ENCODE measurements around the gene STIL.

STIL gene

DNA sequence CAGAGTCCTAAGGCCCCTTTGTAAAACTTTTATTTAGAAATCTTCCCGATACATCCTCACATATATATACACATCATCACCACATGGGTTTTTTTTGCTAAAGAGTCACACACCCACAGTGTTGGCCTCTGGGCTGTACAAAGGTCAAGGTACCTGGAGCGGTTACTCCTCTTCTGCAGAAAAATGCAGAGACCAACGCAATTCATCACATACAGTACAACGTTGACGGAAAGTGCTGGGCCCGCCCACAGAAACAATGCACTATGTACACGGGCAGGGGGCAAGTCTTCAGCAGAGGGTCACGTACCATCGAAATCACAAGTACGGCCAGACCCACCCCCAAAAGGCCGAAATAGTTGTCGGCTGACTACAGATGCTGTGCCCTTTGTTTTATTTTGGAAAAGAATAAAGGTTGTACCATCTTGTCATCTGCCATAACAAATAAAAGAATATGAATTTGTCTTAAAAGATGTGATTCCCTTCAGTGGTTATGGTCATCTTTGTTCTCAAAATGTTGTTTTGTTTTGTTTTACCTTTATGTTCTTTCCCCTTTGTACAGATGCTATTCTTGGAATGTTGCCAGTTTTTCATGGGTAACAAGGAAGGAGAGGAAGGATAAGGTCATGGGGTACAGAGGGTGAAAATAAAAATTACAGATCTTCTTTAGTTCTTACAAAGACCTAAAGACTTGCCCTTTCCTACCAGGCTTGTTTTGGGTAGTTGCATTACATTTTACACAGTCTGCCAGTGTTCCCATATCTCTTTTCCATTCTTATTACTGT lies 97.5 kb downstream of the STIL start:
- peak; percentile 40 for DNase-seq

DNA sequence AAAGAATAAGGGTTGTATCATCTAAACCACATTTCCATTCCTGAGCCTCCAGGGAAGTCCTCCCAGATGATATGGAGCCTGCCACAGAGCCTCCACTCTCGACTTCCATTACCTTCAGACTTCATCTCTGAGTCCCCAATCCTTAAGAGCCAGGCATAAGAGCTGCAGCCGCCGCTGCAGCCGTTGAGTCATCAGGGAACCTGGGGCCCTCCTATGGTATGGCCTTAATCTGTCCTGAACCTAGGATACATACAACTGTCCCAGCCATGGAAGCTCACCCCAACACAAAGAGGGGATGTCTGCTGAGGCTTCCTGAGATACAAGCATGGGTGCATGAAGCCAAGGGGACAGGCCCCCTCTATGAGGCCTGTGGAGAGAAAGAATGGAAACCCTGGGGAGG lies 98.2 kb downstream of the STIL start:
- DNase-seq = peak; percentile 14

DNA sequence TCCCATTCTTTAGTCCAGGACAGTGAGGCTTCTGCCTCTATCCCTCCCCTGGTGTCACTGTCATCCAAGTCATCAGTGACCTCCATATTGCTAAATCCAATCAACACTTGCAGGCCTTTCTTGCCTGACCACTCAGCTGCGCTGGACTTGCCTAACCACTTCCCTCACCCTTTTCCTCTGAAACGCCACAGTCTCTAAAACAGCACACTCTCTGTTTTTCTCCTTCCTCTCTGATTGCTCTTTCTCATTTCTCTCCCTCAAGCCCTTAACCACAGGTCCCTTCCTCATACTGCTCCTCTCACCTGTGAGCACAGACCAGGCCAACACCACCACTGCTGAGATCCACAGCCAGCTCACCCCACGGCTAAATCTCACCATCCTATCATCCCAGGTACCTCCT lies 99.4 kb downstream of the STIL start:
- DNase-seq = peak; percentile 22

DNA sequence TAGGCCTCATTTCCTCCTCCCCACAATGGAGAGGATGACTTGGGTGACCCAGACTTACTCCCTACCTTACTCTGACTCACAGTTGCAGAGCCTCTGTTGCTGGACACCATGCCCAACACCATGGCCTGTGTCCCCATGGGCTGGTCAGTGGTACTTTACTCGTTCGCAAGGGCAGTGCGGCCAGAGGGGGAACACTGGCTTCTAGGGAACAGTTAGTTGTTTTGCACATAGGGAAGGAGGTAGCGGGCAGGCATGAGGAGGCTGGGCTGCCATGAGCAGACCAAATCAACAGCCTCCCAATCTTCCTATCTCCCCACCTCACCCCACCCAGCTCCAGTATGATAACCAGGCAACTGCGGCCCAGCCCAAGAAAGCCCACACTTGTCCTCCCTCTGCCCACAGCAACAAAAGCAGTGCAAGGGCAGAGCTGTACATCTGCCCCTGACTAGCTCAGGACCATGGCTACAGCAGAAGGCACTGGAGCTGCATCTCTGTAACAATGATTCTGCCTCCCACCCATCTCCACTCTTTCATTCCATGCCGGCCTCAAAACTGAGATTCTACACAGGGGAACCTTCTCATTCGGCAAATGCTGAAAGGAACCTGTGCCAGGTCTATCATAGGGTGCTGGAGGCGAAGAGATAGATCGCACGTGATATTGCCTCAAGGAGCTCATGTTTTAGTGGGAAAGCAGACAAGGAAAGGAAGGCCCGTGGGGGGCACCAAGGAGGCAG lies 100.5 kb downstream of the STIL start:
- DNase-seq = peak; percentile 93

DNA sequence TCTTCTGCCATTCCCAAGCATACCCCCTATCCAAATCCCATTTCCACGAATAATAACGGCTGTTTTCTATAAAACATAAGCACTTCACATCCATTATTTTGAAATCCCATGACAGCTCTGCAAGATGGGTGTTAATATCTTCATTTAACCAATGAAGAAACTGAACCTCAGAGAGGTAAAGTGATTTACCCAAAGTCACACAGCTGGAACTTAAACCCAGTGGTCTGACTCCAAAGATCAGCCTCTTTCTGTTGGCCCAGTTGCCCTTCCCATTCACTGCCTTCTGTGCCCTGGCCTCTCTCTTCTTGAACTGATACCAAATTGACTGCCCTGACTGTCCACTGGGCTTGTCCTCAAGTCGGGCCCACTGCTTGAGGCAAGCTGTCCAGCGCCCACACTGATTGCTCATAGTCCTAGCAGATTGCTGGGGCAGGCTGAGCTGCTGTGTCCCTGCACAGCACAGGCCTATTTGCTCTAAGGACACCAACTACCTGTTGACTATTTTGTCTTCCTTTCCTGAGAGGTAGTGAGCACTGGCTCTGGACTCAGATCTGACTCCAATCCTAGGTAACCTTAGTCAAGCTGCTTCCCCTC lies 101.2 kb downstream of the STIL start:
- no peak for DNase-seq

DNA sequence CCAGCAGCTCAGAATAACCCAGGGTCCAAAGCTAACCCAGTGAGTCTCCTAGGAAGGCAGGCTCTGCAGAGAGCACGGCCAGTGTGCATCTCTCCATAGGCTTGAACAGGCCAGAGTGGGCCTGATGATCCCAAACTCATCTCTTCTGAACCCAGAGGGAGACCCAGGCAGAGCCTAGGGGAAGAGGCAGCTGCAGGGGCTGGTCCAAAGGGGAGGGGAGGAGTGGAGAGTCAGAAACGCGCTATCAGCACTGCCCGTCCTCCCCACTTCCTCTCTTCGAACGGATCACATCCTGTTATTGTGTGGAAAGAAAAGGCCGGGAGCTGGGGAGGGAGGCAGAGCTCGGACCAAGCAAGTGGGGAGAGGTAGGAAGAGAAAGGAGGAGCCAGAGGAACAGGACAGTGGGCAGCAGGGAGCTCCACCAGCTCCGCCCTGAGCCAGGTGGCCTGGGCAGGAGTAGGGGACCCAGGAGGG lies 102.1 kb downstream of the STIL start:
- DNase-seq = peak; percentile 73

DNA sequence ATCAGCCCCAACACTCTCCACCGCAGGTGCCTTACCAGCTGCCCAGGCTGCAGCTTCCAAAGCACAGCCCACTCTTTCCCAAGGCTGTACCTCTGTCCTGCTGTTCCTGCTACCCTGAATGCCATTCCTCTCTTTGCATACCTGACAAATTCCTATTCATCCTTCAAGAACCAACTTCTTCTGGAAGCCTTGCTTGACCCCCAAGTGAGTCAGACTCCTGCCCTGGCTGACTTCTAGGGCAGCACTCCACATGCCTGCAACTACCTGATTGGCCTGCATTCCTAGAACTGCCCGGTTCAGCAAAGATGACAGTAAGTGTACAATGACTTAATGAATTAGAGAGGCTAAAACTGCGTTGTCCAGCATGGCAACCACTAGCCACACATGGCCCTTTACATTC lies 103.3 kb downstream of the STIL start:
- no peak for DNase-seq

DNA sequence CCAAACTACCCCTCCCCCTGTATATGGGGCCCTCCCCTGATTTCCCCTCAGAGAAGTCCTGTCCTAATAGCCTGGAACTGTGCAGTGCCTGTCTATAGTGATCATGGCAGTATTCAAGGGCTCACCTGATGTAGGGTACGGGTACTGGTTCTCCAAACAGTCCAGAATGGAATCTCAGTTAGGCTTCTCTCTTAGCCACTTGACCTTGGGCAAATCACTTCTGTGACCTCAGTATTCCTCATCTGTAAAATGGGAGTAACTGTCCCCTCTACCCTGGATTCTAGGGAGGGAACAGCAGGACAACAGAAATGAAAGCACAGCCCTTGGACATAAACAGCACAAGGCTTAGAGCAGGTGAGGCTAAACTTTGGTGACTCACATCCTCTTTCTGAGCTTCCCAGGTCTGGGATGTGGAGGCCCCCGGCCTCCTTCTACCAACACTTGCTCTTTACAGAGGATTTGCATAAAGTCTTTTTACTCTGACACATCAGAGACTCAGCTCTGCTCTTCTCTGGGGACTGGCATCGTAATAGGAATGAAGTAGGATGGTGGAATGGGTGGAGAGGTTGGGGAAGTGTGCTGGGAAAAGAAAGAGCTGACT lies 104.1 kb downstream of the STIL start:
- no peak for DNase-seq

DNA sequence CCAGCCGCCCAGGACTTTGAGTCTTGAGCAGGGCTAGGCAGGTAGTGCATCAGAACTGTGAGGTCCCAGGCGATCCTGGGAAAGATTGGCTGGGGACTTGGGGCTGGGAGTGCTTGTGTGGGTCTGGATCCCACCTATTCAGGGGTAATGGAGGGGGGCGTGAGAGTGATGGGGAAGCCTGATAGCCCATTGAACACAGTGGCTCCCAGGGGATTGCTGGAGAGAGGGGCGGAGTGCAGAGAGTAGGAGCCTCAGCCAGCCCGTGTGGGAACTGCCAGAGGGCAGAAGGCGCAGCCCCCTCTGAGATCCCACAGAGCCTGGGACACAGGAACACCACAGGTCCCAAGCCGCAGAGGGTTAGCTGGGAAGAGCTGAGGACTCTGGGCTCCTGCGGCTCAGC lies 104.9 kb downstream of the STIL start:
- no peak for DNase-seq

DNA sequence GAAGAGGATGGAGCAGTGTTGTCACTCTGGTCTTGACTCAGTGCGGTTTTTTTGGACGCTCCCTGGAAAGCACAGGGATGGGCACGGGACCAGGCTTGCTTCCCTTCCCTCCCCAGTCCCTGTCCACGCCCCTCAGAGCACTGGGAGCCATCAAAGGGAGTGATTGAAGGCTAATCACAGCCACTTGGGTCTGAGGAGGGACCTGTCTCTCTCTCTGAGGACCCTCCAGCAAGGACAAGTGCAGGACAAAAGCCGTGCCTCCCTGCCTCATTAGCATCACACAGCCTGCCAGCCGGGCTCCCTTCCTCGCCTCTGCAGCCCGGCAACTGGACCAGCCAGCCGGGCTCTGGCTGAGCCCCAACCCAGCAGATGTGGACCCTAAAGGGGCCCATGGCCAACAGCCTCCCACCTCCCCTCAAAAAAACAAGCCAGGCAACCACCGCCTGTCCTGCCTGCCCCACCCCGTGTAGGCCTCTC lies 105.5 kb downstream of the STIL start:
- DNase-seq = no peak

DNA sequence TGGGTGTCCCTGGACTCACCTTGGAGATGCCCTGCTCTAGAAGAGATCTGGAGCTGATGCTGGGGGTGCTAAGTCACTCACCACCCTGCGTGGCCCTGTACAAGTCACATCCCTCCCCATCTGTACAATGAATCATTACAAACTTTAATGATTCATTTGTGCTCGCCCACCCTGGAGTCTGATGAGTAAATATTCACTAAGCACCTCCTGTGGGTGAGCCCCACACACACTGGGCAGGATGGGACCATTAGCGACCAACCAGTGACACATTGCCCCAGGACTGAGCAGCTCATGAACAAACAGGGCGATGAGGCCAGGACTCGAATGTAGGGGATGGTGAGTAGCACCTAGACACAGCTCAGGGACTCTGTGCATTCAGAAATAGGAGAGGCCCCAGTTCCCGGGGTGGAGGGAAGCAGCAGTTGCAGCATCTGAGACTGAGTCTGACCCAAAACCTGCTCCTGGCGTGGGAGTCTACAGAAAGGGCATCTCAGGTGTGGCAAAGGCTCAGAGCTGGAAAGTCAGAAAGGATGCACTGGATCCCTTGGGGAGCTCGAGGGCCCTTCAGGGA lies 106.1 kb downstream of the STIL start:
- no peak for DNase-seq

DNA sequence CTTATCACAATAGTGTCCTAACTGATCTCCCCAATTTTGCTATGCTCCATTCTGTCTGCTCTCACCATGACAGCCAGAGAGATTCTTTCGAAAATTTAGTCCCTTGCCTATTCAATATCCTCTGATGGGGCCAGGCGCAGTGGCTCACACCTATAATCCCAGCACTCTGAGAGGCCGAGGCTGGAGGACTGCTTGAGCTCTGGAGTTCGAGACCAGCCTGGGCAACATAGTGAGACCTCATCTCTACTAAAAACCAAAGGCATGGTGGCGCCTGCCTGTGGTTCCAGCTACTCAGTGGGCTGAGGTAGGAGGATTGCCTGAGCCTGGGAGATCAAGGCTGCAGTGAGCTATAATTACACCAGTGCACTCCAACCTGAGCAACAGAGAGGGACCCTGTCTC lies 108.0 kb downstream of the STIL start:
- no peak for DNase-seq

DNA sequence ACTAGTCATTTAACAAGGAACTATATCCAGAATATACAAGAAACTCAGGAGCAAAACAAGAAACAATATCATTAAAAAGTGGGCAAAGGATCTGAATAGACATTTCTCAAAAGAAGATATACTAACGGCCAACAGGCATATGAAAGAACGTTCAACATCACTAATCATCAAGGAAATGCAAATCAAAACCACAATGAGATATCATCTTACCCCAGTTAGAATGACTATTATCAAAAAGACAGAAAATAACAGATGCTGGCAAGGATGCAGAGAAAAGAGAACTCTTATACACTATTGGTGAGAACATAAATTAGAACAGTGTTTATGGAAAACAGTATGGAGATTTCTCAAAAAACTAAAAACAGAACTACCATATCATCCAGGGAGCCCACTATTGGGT lies 110.4 kb downstream of the STIL start:
- peak; percentile 43 for DNase-seq

DNA sequence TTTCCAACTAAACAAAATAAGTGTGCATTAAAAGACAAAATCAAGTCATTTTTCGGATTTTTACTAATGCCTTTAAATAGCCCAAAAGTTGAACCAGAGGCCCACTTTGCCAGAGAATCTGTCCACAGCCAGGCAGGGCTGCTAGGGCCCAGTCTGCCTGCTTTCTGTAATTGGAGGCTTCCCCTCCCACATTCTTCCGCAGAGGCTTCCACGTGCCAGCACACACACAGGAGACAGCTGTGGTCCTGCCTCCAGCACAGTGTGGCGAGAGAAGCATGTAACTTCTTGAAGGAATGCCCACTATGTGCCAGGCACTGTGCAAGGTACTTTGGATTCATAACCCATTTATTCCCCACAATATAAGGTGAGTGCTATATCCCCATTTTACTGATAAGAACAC lies 112.8 kb downstream of the STIL start:
- DNase-seq = peak; percentile 34
